ENCODE measurements around the gene NOP53.
"Not testable (repeated sequence)": the region's sequence is repeated elsewhere in the genome, so short reads cannot be mapped to it uniquely, and the experiment has no call there.

- not testable (repeated sequence) for TF ChIP-seq CTCF (IDR thresholded peaks at IDR 0.05; ENCODE audit: extremely low read depth in 1 of 2, insufficient read depth in 1 of 2, low read depth in 1 of 2, low read length in 2 of 2); EZH2 (IDR thresholded peaks at IDR 0.05; ENCODE audit: borderline replicate concordance, low read depth, low read length, severe bottlenecking); POLR2A (IDR thresholded peaks at IDR 0.05; ENCODE audit: low read depth, low read length); POLR2AphosphoS5 (IDR thresholded peaks at IDR 0.05; ENCODE audit: insufficient read depth, low read depth, low read length); MAX (IDR thresholded peaks at IDR 0.05; ENCODE audit: insufficient read depth, insufficient read length); GATA2 (IDR thresholded peaks at IDR 0.05; ENCODE audit: insufficient read depth, insufficient read length, low read depth, low read length); JUN (IDR thresholded peaks at IDR 0.05; ENCODE audit: borderline replicate concordance, insufficient read depth, insufficient read length, low read depth); FOS (IDR thresholded peaks at IDR 0.05; ENCODE audit: borderline replicate concordance, insufficient read depth, low read length)
Observed at GRCh38 chr19:47771291-47771690, 25.9 kb downstream of the NOP53 start.

Measured in endothelial cell of umbilical vein (primary cell).